ENCODE data around the gene BIVM.

BIVM gene

GRCh38 chr13:102781591-102781990, 17.3 kb upstream of the BIVM start:
- TF ChIP-seq FOXM1 (IDR thresholded peaks at IDR 0.05; ENCODE audit: borderline replicate concordance, low read depth) (no peak), CEBPB (IDR thresholded peaks at IDR 0.05) (no peak), RAD21 (IDR thresholded peaks at IDR 0.05; ENCODE audit: low read depth) (no peak), CREB1 (IDR thresholded peaks at IDR 0.05; ENCODE audit: low read depth) (no peak), TCF12 (IDR thresholded peaks at IDR 0.05; ENCODE audit: low read depth) (no peak), NFIC (IDR thresholded peaks at IDR 0.05) (no peak), EP300 (IDR thresholded peaks at IDR 0.05; ENCODE audit: borderline replicate concordance) (no peak)
- TF ChIP-seq, protein P1, sequence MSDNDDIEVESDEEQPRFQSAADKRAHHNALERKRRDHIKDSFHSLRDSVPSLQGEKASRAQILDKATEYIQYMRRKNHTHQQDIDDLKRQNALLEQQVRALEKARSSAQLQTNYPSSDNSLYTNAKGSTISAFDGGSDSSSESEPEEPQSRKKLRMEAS (IDR thresholded peaks at IDR 0.05): no peak

GRCh38 chr13:102784483-102784882, 14.4 kb upstream of the BIVM start:
- no peak for TF ChIP-seq REST (IDR thresholded peaks at IDR 0.05; ENCODE audit: low read depth)
- no peak for TF ChIP-seq TCF12 (IDR thresholded peaks at IDR 0.05; ENCODE audit: low read depth)
- no peak for TF ChIP-seq YY1 (IDR thresholded peaks at IDR 0.05; ENCODE audit: low read depth)
- TF ChIP-seq USF1 (IDR thresholded peaks at IDR 0.05): no peak
- TF ChIP-seq EP300 (IDR thresholded peaks at IDR 0.05; ENCODE audit: borderline replicate concordance): no peak
- TF ChIP-seq RAD21 (IDR thresholded peaks at IDR 0.05; ENCODE audit: low read depth): no peak
- TF ChIP-seq CREB1 (IDR thresholded peaks at IDR 0.05; ENCODE audit: low read depth): no peak
- TF ChIP-seq TEAD4 (IDR thresholded peaks at IDR 0.05): no peak
- TF ChIP-seq TAF1 (IDR thresholded peaks at IDR 0.05; ENCODE audit: low read depth): no peak
- no peak for TF ChIP-seq EGR1 (IDR thresholded peaks at IDR 0.05)
- no peak for TF ChIP-seq FOXM1 (IDR thresholded peaks at IDR 0.05; ENCODE audit: borderline replicate concordance, low read depth)
- no peak for TF ChIP-seq ZBTB7A (IDR thresholded peaks at IDR 0.05; ENCODE audit: low read depth)
- TF ChIP-seq NFIC (IDR thresholded peaks at IDR 0.05): no peak

DNA sequence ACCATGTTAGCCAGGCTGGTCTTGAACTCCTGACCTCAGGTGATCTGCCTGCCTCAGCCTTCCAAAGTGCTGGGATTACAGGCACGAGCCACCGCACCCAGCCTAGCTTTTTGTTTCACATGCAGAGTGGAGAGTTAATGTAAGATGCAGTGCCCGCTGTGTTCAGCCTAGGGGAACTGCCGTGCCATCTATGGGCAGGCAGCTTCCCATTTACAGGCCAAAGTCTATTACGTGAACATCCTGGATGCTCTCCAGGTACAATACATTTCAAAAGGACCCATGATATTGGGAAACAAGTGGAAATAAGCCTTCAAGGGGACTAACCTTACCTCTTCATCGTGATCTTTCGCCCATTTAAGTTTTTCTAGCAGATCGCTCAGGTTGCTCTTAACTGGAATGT, 10.2 kb upstream of the BIVM start:
- TF ChIP-seq FOXM1 (IDR thresholded peaks at IDR 0.05; ENCODE audit: borderline replicate concordance, low read depth) (no peak), CEBPB (IDR thresholded peaks at IDR 0.05) (no peak), TAF1 (IDR thresholded peaks at IDR 0.05; ENCODE audit: low read depth) (no peak), TEAD4 (IDR thresholded peaks at IDR 0.05) (no peak), NFIC (IDR thresholded peaks at IDR 0.05) (no peak), TCF12 (IDR thresholded peaks at IDR 0.05; ENCODE audit: low read depth) (no peak), EP300 (IDR thresholded peaks at IDR 0.05; ENCODE audit: borderline replicate concordance) (no peak), CREB1 (IDR thresholded peaks at IDR 0.05; ENCODE audit: low read depth) (no peak), RAD21 (IDR thresholded peaks at IDR 0.05; ENCODE audit: low read depth) (no peak), YY1 (IDR thresholded peaks at IDR 0.05; ENCODE audit: low read depth) (no peak), REST (IDR thresholded peaks at IDR 0.05; ENCODE audit: low read depth) (no peak), EGR1 (IDR thresholded peaks at IDR 0.05) (no peak), USF1 (IDR thresholded peaks at IDR 0.05) (no peak), ZBTB7A (IDR thresholded peaks at IDR 0.05; ENCODE audit: low read depth) (no peak)
- TF ChIP-seq, protein P1 (IDR thresholded peaks at IDR 0.05): no peak

DNA sequence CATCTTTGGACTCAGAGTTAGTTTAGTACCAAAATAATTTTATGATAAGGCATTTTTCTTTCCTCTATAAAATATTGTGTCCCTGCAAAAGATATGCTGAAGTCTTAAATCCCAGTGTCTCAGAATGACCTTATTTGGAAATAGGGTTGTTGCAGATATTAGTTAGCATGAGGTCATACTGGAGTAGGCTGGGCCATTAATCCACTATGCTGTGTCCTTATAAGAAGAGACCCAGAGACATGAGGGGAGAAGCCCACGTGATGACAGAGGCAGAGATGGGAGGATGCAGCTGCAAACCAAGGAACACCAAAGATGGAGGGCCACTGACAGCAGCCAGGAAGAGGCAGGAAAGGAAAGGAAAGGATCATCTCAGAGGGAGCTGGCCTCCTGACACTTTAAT, 6.5 kb upstream of the BIVM start:
- TF ChIP-seq ZBTB7A (IDR thresholded peaks at IDR 0.05; ENCODE audit: low read depth) (no peak), TEAD4 (IDR thresholded peaks at IDR 0.05) (no peak), RAD21 (IDR thresholded peaks at IDR 0.05; ENCODE audit: low read depth) (no peak), FOXM1 (IDR thresholded peaks at IDR 0.05; ENCODE audit: borderline replicate concordance, low read depth) (no peak), TCF12 (IDR thresholded peaks at IDR 0.05; ENCODE audit: low read depth) (no peak), EGR1 (IDR thresholded peaks at IDR 0.05) (no peak), REST (IDR thresholded peaks at IDR 0.05; ENCODE audit: low read depth) (no peak), EP300 (IDR thresholded peaks at IDR 0.05; ENCODE audit: borderline replicate concordance) (no peak), NFIC (IDR thresholded peaks at IDR 0.05) (no peak)
